ENCODE measurements around the gene WDR13. TPM values are rescaled to one million over a fixed set of nuclear protein-coding genes. Genes with fewer than 3 reads are reported as not detected.
"Not testable (repeated sequence)": the region's sequence is repeated elsewhere in the genome, so short reads cannot be mapped to it uniquely, and the experiment has no call there.

The WDR13 gene
- total and polyA plus RNA-seq, 4 donors: 50.7 to 182 (median 166) TPM

GRCh38 chrX:48648336-48648751 is 51.1 kb downstream of the WDR13 start:
- TF ChIP-seq CTCF (IDR thresholded peaks at IDR 0.05; ENCODE audit: control extremely low read depth, extremely low read depth): no peak
- no peak for ATAC-seq (ENCODE audit: insufficient read depth, low FRiP score)
- H3K4me3 ChIP-seq: no peak overlapping the region
- H3K9me3 ChIP-seq (ENCODE audit: control insufficient read depth in 4 of 4, insufficient read depth in 3 of 4, low read length in 3 of 4): no peaks in the 10 kb centered on the region
- 7 to 30% methylated on average over 6 of the region's 6 CpGs for WGBS, 2 donors
- H3K9ac ChIP-seq (ENCODE audit: insufficient read depth in 1 of 2, low read length in 2 of 2): no peak overlapping the region
- peak; percentile 40 to 76 (median 65) for DNase-seq
- no peak overlapping the region for H3K27ac ChIP-seq (ENCODE audit: low read depth in 1 of 2, low read length in 1 of 2)
- no peaks in the 10 kb centered on the region for H3K36me3 ChIP-seq (ENCODE audit: control insufficient read depth in 4 of 4, insufficient read depth in 4 of 4, low read length in 4 of 4)
- H3K27me3 ChIP-seq (ENCODE audit: control insufficient read depth in 3 of 3, insufficient read depth in 3 of 3, low read length in 2 of 3): peaks cover 0 to 4% (median 0%) of the 10 kb centered on the region in 3 donors
- H3K4me1 ChIP-seq (ENCODE audit: control insufficient read depth in 5 of 5, insufficient read depth in 5 of 5, low read length in 5 of 5): no peaks in the 10 kb centered on the region

- H3K27me3 ChIP-seq (ENCODE audit: control insufficient read depth in 3 of 3, insufficient read depth in 3 of 3, low read length in 2 of 3): peaks cover 0 to 4% (median 0%) of the 10 kb centered on the region in 3 donors
- H3K9ac ChIP-seq (ENCODE audit: insufficient read depth in 1 of 2, low read length in 2 of 2): no peak overlapping the region
- WGBS, 2 donors: 74 to 92% methylated on average over 3 of the region's 3 CpGs
- no peaks in the 10 kb centered on the region for H3K4me1 ChIP-seq (ENCODE audit: control insufficient read depth in 5 of 5, insufficient read depth in 5 of 5, low read length in 5 of 5)
- ATAC-seq (ENCODE audit: insufficient read depth, low FRiP score) (no peak), DNase-seq (no peak)
- no peak for TF ChIP-seq CTCF (IDR thresholded peaks at IDR 0.05; ENCODE audit: control extremely low read depth, extremely low read depth)
- no peaks in the 10 kb centered on the region for H3K9me3 ChIP-seq (ENCODE audit: control insufficient read depth in 4 of 4, insufficient read depth in 3 of 4, low read length in 3 of 4)
- no peaks in the 10 kb centered on the region for H3K36me3 ChIP-seq (ENCODE audit: control insufficient read depth in 4 of 4, insufficient read depth in 4 of 4, low read length in 4 of 4)
- H3K27ac ChIP-seq (ENCODE audit: low read depth in 1 of 2, low read length in 1 of 2): no peak overlapping the region
- no peak overlapping the region for H3K4me3 ChIP-seq
Measured at GRCh38 chrX:48649102-48649501, 51.8 kb downstream of the WDR13 start.

GRCh38 chrX:48652055-48652579 is 54.8 kb downstream of the WDR13 start:
- ATAC-seq (ENCODE audit: insufficient read depth, low FRiP score); H3K9me3 ChIP-seq (ENCODE audit: control insufficient read depth in 4 of 4, insufficient read depth in 3 of 4, low read length in 3 of 4); H3K4me3 ChIP-seq; H3K27ac ChIP-seq (ENCODE audit: low read depth in 1 of 2, low read length in 1 of 2); H3K36me3 ChIP-seq (ENCODE audit: control insufficient read depth in 4 of 4, insufficient read depth in 4 of 4, low read length in 4 of 4); H3K27me3 ChIP-seq (ENCODE audit: control insufficient read depth in 3 of 3, insufficient read depth in 3 of 3, low read length in 2 of 3); H3K4me1 ChIP-seq (ENCODE audit: control insufficient read depth in 5 of 5, insufficient read depth in 5 of 5, low read length in 5 of 5): not testable (repeated sequence)
- peak overlapping the region in 1 of 2 donors; percentile 23 for H3K9ac ChIP-seq (ENCODE audit: insufficient read depth in 1 of 2, low read length in 2 of 2)
- 61 to 89% methylated on average over 5 of the region's 5 CpGs for WGBS, 2 donors
- peak in 1 of 3 donors; percentile 4 for DNase-seq

- not testable (repeated sequence) for H3K27me3 ChIP-seq (ENCODE audit: control insufficient read depth in 3 of 3, insufficient read depth in 3 of 3, low read length in 2 of 3); H3K36me3 ChIP-seq (ENCODE audit: control insufficient read depth in 4 of 4, insufficient read depth in 4 of 4, low read length in 4 of 4); H3K4me3 ChIP-seq; H3K9ac ChIP-seq (ENCODE audit: insufficient read depth in 1 of 2, low read length in 2 of 2); DNase-seq; ATAC-seq (ENCODE audit: insufficient read depth, low FRiP score); H3K27ac ChIP-seq (ENCODE audit: low read depth in 1 of 2, low read length in 1 of 2); H3K4me1 ChIP-seq (ENCODE audit: control insufficient read depth in 5 of 5, insufficient read depth in 5 of 5, low read length in 5 of 5); H3K9me3 ChIP-seq (ENCODE audit: control insufficient read depth in 4 of 4, insufficient read depth in 3 of 4, low read length in 3 of 4)
- 66 to 83% methylated on average over 10 to 19 of the region's 19 CpGs for WGBS, 2 donors
Measured at GRCh38 chrX:48654746-48655145, 57.5 kb downstream of the WDR13 start.

Small RNA genes lying within 50 kb of the gene (small RNA-seq; reads per million reads assigned to genes)
- not detected for gene MRPL32P1 (ENCODE audit: low replicate concordance)

Other genes with a start within 250 kb of the WDR13 start
- not detected for gene SSX3, start 240.8 kb upstream of the WDR13 start, total RNA-seq
- gene SSX3, start 240.8 kb upstream of the WDR13 start, polyA plus RNA-seq: not detected
- gene SSX4, start 214.0 kb upstream of the WDR13 start, total RNA-seq: not detected
- gene SSX4, start 214.0 kb upstream of the WDR13 start, polyA plus RNA-seq: not detected
- not detected for gene SSX4B, start 185.5 kb upstream of the WDR13 start, total RNA-seq
- gene SSX4B, start 185.5 kb upstream of the WDR13 start, polyA plus RNA-seq: not detected
- gene SLC38A5, start 127.2 kb upstream of the WDR13 start, total RNA-seq: 10 to 100 TPM; 15.2 to 65.3 TPM
- gene SLC38A5, start 127.2 kb upstream of the WDR13 start, polyA plus RNA-seq: 10 to 100 TPM; 30.7 to 80.9 TPM
- 10 to 100 TPM; 18.2 to 45.8 TPM for gene FTSJ1, start 121.3 kb upstream of the WDR13 start, total RNA-seq
- 10 to 100 TPM; 43.7 to 48.3 TPM for gene FTSJ1, start 121.3 kb upstream of the WDR13 start, polyA plus RNA-seq
- 10 to 100 TPM in 1 of 2 donors, 1 to 10 TPM in 1; 3.3 to 12.8 TPM for gene PORCN, start 88.5 kb upstream of the WDR13 start, total RNA-seq
- 10 to 100 TPM; 11.6 to 12.0 TPM for gene PORCN, start 88.5 kb upstream of the WDR13 start, polyA plus RNA-seq
- gene EBP, start 75.7 kb upstream of the WDR13 start, total RNA-seq: 100 to 1,000 TPM in 1 of 2 donors, 10 to 100 TPM in 1; 41.5 to 154 TPM
- gene EBP, start 75.7 kb upstream of the WDR13 start, polyA plus RNA-seq: 100 to 1,000 TPM; 162 to 254 TPM
- 10 to 100 TPM in 1 of 2 donors, 1 to 10 TPM in 1; 8.2 to 15.2 TPM for gene TBC1D25, start 57.8 kb upstream of the WDR13 start, total RNA-seq
- gene TBC1D25, start 57.8 kb upstream of the WDR13 start, polyA plus RNA-seq: 10 to 100 TPM in 1 of 2 donors, 1 to 10 TPM in 1; 5.6 to 12.1 TPM
- 100 to 1,000 TPM; 117 to 346 TPM for gene RBM3, start 23.0 kb upstream of the WDR13 start, total RNA-seq
- gene RBM3, start 23.0 kb upstream of the WDR13 start, polyA plus RNA-seq: 100 to 1,000 TPM; 211 to 223 TPM
- gene WAS, start 86.3 kb downstream of the WDR13 start, total RNA-seq: 10 to 100 TPM in 1 of 2 donors, 1 to 10 TPM in 1; 8.1 to 37.2 TPM
- 10 to 100 TPM; 14.7 to 61.5 TPM for gene WAS, start 86.3 kb downstream of the WDR13 start, polyA plus RNA-seq
- 1 to 10 TPM; 2.4 to 6.8 TPM for gene SUV39H1, start 99.2 kb downstream of the WDR13 start, total RNA-seq
- 1 to 10 TPM; 3.9 to 4.4 TPM for gene SUV39H1, start 99.2 kb downstream of the WDR13 start, polyA plus RNA-seq
- gene GLOD5, start 164.3 kb downstream of the WDR13 start, total RNA-seq: 1 to 10 TPM; 1.6 to 2.0 TPM
- gene GLOD5, start 164.3 kb downstream of the WDR13 start, polyA plus RNA-seq: 1 to 10 TPM; 1.7 to 5.1 TPM
- 1 to 10 TPM in 1 of 2 donors, under 1 TPM in 1; 0.43 to 1.2 TPM for gene GATA1, start 189.1 kb downstream of the WDR13 start, total RNA-seq
- 1 to 10 TPM in 1 of 2 donors, under 1 TPM in 1; 0.63 to 1.5 TPM for gene GATA1, start 189.1 kb downstream of the WDR13 start, polyA plus RNA-seq
- 10 to 100 TPM; 84.9 to 90.8 TPM for gene HDAC6, start 204.6 kb downstream of the WDR13 start, total RNA-seq
- 10 to 100 TPM; 39.7 to 72.0 TPM for gene HDAC6, start 204.6 kb downstream of the WDR13 start, polyA plus RNA-seq
- gene ERAS, start 229.0 kb downstream of the WDR13 start, total RNA-seq: not detected
- gene ERAS, start 229.0 kb downstream of the WDR13 start, polyA plus RNA-seq: under 1 TPM in 1 of 2 donors, not detected in 1; 0.24 TPM
- gene PCSK1N, start 238.1 kb downstream of the WDR13 start, total RNA-seq: 10 to 100 TPM in 1 of 2 donors, 1 to 10 TPM in 1; 3.4 to 10.7 TPM
- gene PCSK1N, start 238.1 kb downstream of the WDR13 start, polyA plus RNA-seq: 1 to 10 TPM; 1.3 to 1.6 TPM